HG03521 (cell line): ENCODE results near the gene ANXA1.
"Not testable (repeated sequence)": the region's sequence is repeated elsewhere in the genome, so short reads cannot be mapped to it uniquely, and the experiment has no call there.

Source experiments
- ATAC-seq: cut with Tn5 transposase; IDR thresholded peaks from one replicate; pipeline ENCODE4 v1.9.1; 2021; ENCODE audit warnings: mild to moderate bottlenecking, moderate library complexity; ENCODE audit not compliant: unreplicated experiment

The ANXA1 gene

GRCh38 chr9:73167614-73168013 is 15.9 kb downstream of the ANXA1 start:
- no peak for ATAC-seq

GRCh38 chr9:73168298-73168934 is 16.8 kb downstream of the ANXA1 start:
- ATAC-seq, result no peak

- ATAC-seq, result no peak
Observed at GRCh38 chr9:73170185-73170957, 18.7 kb downstream of the ANXA1 start.

- ATAC-seq, result no peak
Observed at GRCh38 chr9:73172901-73173215, 21.2 kb downstream of the ANXA1 start.

- no peak for ATAC-seq
Observed at GRCh38 chr9:73173557-73174329, 22.1 kb downstream of the ANXA1 start.

GRCh38 chr9:73174330-73174980 is 22.8 kb downstream of the ANXA1 start:
- no peak for ATAC-seq

GRCh38 chr9:73176450-73176875 is 24.8 kb downstream of the ANXA1 start:
- no peak for ATAC-seq

GRCh38 chr9:73178044-73178443 is 26.4 kb downstream of the ANXA1 start:
- ATAC-seq, result no peak

GRCh38 chr9:73179589-73179988 is 27.9 kb downstream of the ANXA1 start:
- no peak for ATAC-seq

GRCh38 chr9:73180403-73180802 is 28.7 kb downstream of the ANXA1 start:
- ATAC-seq, result no peak

GRCh38 chr9:73182928-73183327 is 31.3 kb downstream of the ANXA1 start:
- no peak for ATAC-seq

GRCh38 chr9:73183428-73183827 is 31.8 kb downstream of the ANXA1 start:
- no peak for ATAC-seq

- ATAC-seq, result no peak
Observed at GRCh38 chr9:73183917-73184861, 32.5 kb downstream of the ANXA1 start.

- ATAC-seq, result not testable (repeated sequence)
Observed at GRCh38 chr9:73191109-73191508, 39.4 kb downstream of the ANXA1 start.

GRCh38 chr9:73194284-73194683 is 42.6 kb downstream of the ANXA1 start:
- no peak for ATAC-seq

- ATAC-seq, result no peak
Observed at GRCh38 chr9:73199448-73199847, 47.8 kb downstream of the ANXA1 start.

GRCh38 chr9:73199886-73200285 is 48.2 kb downstream of the ANXA1 start:
- ATAC-seq, result no peak

- no peak for ATAC-seq
Observed at GRCh38 chr9:73200694-73201452, 49.2 kb downstream of the ANXA1 start.

- ATAC-seq, result no peak
Observed at GRCh38 chr9:73202980-73203379, 51.3 kb downstream of the ANXA1 start.

GRCh38 chr9:73204936-73205335 is 53.3 kb downstream of the ANXA1 start:
- ATAC-seq, result no peak
